ENCODE measurements around the gene DAP.

DNA sequence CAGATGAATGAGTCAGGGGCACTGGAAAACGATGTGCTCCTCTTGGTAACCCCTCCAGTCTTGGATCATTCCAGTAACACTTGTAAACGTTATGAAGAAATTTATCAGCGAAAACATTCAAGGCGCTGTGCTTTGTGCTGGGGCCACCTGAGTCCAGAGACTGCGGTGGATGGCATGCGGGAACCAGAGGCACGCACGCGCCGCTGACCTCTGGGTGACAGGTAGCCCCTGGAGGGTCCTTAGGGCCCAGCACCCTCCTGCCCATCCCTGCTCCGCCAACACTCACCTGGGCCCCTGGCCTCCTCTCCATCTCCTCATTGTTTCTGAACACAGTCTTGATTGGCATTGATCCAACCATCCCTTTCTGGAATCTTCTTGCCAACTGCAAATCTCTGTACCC lies 86.9 kb downstream of the DAP start:
- no peak for TF ChIP-seq ESRRA (IDR thresholded peaks at IDR 0.05; ENCODE audit: borderline replicate concordance, low read length)
- no peak for TF ChIP-seq RNF2 (IDR thresholded peaks at IDR 0.05; ENCODE audit: borderline replicate concordance, low read depth)
- TF ChIP-seq SMC3 (IDR thresholded peaks at IDR 0.05): no peak
- no peak for TF ChIP-seq ZFP36 (IDR thresholded peaks at IDR 0.05; ENCODE audit: borderline replicate concordance, partially characterized antibody)
- no peak for TF ChIP-seq RCOR1 (IDR thresholded peaks at IDR 0.05; ENCODE audit: low read depth, low read length)

Measured in A549 (cell line).